ENCODE measurements around the gene RGS4.

RGS4 gene

DNA sequence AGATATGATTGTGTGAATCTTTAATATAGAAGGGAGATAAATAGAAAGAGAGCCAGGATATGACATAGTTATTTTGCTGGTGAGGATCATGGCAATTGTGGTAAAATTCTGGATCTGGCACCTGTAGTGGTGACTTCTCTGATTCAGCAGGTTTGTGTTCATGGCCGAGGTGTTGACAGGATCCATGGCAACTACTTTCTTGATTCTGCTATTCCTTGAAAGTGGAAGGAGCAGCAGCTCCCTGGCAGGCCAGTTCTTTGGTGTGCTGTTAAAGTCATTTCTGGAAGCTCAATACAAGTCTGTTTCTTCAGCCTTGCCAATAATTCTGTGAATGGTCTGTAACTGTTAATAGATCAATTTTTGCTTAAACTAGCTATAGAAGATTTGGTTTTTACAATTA lies 33.4 kb downstream of the RGS4 start:
- DNase-seq (ENCODE audit: low read depth): no peak

GRCh38 chr1:163104385-163105099 lies 35.4 kb downstream of the RGS4 start:
- no peak for DNase-seq (ENCODE audit: low read depth)

- no peak for DNase-seq (ENCODE audit: low read depth)
Measured at GRCh38 chr1:163106364-163106987, 37.3 kb downstream of the RGS4 start.

GRCh38 chr1:163107655-163108054 lies 38.5 kb downstream of the RGS4 start:
- no peak for DNase-seq (ENCODE audit: low read depth)

DNA sequence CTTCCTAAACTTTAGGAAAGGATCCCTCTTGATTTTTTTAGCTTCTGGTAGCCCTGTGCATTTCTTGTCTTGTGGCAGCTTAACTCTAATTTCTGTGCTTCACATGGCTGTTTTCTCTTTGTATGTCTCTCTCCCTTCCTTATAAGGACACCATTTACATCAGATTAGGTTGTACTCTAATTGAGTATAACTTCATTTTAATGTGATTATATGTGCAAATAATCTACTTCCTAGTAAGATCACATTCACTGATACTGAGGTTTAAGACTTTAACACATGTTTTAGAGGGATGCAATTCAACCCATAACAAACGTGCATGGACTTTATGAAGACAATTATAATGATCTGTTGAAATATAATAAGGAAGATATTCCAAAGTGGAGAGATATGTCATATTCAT lies 46.7 kb downstream of the RGS4 start:
- DNase-seq (ENCODE audit: low read depth): no peak

DNA sequence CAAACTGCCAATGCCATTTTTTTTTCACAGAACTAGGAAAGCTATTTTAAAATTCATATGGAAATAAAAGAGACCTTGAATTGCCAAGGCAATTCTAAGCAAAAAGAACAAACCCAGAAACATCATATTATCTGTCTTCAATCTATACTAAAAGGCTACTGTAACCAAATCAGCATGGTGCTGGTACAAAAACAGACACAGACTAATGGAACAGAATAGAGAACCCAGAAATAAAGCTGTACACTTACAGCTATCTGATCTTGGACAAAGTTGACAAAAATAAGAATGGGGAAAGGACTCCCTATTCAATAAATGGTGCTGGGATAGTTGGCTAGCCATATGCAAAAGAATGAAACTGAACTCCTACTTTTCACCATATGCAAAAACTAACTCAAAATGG lies 50.5 kb downstream of the RGS4 start:
- DNase-seq (ENCODE audit: low read depth): no peak

DNA sequence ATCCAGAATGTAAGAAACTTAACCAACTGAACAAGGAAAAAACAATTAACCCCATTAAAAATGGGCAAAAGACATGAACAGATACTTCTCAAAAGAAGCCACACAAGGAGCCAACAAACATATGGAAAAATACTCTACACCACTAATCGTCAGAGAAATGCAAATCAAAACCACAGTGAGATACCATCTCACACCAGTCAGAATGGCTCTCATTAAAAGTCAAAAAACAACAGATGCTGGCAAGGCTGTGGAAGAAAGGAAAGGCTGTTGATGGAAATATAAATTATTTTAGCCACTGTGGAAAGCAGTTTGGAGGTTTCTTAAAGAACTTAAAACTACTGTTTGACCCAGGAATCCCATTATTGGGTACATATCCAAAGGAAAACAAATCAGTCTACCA lies 51.2 kb downstream of the RGS4 start:
- DNase-seq (ENCODE audit: low read depth): no peak

- DNase-seq (ENCODE audit: low read depth): no peak
Measured at GRCh38 chr1:163124812-163125211, 55.7 kb downstream of the RGS4 start.
